ENCODE measurements around the gene ADGRB2.

Gene ADGRB2, protein sequence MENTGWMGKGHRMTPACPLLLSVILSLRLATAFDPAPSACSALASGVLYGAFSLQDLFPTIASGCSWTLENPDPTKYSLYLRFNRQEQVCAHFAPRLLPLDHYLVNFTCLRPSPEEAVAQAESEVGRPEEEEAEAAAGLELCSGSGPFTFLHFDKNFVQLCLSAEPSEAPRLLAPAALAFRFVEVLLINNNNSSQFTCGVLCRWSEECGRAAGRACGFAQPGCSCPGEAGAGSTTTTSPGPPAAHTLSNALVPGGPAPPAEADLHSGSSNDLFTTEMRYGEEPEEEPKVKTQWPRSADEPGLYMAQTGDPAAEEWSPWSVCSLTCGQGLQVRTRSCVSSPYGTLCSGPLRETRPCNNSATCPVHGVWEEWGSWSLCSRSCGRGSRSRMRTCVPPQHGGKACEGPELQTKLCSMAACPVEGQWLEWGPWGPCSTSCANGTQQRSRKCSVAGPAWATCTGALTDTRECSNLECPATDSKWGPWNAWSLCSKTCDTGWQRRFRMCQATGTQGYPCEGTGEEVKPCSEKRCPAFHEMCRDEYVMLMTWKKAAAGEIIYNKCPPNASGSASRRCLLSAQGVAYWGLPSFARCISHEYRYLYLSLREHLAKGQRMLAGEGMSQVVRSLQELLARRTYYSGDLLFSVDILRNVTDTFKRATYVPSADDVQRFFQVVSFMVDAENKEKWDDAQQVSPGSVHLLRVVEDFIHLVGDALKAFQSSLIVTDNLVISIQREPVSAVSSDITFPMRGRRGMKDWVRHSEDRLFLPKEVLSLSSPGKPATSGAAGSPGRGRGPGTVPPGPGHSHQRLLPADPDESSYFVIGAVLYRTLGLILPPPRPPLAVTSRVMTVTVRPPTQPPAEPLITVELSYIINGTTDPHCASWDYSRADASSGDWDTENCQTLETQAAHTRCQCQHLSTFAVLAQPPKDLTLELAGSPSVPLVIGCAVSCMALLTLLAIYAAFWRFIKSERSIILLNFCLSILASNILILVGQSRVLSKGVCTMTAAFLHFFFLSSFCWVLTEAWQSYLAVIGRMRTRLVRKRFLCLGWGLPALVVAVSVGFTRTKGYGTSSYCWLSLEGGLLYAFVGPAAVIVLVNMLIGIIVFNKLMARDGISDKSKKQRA (N-terminal part only)

DNA sequence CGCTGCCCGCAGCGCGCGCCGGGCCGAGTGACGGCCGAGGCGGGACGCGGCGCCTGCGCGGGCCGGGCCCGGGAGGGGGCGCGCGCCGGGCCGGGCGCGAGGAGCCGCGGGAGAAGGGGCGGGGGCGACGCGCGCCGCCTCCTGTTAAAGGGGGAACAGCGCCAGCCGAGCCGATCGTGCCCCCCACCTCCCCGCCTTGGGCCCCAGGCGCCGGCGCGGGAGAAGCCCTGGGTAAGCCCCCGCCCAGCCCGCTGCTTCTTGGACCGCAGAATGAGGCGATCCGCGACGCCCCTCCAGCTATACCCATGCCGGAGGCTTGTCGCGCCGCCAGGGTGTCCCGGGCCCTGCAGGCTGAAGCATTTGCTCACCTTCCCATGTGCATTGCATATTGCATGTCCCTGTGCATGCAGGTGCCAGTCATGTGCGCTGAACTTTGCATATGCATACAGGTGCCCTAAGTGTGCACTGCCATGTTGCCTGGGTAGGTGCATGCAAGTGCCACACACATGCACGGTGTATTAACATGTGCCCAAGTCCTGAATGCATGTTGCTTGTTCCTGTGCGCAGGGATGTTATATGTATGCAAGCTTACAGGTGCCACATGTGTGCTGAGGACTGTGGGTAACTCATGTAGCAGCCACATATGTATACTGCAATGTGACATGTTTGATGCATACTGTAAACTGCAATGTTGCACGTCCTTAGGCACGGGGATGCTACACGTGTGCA is at the start of gene ADGRB2:
ADGRB2 (minus strand) TSS at position 29 of the 729 bp plus-strand sequence. CDS start 7,119 bp downstream, outside the sequence.
- peak; percentile 81 for DNase-seq (ENCODE audit: low spot score)

DNA sequence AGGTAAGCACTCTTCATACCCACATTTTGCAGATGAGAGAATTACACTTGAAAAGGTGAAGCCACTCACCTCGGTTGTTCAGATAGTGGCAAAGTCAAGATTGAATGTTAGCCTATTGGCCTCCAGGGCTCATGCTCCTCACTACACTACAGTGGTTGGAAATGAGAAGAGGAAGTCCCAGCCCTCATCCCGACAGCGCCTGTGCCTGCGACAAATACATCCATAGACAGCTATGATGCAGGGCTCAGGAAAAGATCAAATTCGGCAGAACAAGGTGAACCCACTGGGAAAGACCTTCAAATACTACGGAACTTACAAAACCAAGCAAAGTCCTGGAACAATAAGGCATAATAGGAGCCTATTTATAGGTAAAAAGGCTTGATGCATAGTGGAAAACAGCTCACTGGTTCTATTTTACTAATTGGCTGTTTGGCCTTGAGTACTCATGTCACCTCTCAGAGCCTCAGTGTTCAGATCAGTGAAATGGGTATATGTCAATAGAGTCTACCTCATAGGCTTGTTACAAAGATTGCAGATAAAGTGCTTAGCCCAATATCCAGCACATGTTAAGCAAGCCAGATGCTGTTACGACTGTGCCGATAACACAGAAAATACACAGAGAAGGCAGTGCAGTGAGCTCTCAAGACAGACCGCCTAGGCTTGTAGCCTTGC is 48.2 kb upstream of the ADGRB2 start:
- DNase-seq (ENCODE audit: low spot score), result no peak

DNA sequence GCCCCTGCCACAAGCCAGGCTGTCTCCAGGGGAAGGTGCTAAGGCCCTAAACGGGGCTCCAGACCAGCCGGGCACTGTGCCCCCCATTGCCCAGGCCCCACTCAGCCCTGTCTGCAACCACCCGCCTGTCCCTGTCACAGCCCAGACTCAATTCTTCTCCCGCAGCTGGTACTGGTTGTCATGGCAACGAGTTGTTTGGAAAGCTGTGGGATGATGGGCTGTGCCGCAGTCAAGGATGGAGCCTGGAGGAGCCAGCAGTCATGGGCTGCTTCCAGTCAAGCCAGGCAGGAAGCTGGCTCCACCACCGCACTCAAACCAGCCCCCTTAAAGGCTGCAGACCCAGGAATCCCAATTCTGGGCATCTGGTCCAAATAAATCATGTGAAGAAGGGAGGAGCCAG is 47.5 kb upstream of the ADGRB2 start:
- DNase-seq (ENCODE audit: low spot score), result peak; percentile 68

DNA sequence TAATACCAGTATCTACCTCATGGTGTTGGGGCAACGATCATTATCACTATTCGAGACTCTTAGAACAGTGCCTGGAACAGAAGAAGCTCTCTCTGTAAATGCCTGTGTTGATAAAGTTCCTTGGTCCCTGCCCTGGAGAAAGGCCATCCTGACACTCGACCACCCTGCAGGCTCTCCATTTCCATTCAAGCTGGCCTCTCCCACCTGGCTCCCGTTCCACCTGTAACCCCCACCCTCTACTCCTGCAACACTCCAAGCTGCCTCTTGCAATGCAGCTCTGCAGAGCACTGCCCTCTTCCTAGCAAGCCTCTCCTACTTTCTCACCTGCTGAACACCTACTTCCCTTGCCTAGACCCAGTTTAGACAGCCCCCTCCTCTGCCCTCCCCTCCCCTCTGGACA is 45.6 kb upstream of the ADGRB2 start:
- no peak for DNase-seq (ENCODE audit: low spot score)

DNA sequence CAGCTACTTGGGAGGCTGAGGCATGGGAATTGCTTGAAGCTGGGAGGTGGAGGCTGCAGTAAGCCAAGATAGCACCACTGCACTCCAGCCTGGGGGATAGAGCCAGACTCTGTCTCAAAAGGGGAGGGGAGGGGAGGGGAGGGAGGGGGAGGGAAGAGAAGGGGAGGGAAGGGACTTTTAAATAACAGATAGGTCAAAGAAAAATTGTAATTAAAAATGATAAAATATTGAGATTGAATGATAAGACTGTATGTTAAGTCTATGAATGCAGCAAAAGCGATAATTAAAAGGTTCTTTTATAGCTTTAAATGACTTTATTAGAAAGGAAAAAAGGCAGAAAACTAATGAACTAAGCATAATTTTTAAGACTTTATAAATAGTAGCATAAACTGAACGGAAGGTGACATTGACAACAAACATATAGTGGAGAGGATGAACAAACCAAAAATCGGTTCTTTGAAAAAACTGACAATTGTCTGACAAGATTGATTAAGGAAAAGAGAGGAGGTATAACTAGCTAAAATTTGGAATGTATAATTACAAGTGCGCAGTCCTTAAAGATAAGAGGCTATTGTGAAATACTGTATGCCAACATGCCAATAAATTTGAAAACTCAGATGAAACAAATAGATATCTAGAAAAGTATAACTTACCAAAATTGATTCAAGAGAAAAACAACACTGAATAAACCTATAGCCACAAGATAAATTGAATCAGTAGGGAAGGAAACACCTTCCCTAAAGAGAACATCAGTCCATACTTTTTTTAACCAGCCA is 43.3 kb upstream of the ADGRB2 start:
- DNase-seq (ENCODE audit: low spot score), result no peak

DNA sequence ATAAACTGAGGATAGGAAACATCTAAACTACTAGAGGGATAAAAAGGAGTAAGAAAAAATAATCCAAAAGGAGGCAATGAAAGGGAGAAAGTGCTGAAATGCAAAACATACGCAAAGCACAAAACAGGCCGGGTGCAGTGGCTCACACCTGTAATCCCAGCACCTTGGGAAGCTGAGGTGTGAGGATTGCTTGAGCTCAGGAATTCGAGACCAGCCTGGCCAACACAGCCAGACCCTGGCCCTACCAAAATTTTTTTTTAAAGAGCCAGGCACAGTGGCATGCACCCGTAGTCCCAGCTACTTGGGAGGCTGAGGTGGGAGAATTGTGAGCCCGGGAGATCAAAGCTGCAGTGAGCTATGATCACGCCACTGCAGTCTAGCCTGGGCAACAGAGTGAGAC is 41.2 kb upstream of the ADGRB2 start:
- DNase-seq (ENCODE audit: low spot score), result no peak

DNA sequence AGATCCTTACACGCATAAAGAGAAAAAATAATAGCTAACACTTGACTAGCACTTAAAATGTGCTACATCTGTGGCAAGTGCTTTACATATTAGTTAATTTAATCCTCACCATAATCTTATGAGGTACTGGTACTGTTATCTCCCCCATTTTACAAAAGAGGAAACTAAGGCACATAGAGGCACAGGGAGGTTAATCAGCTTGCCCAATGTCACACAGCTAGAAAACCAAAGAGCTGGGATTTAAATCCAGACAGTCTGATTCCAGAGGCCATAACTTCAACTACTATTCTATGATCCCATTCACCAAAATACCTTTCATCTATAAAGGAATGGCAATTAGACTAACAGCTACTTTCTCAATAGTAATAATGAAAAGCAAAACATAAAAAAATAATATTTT is 40.0 kb upstream of the ADGRB2 start:
- no peak for DNase-seq (ENCODE audit: low spot score)

DNA sequence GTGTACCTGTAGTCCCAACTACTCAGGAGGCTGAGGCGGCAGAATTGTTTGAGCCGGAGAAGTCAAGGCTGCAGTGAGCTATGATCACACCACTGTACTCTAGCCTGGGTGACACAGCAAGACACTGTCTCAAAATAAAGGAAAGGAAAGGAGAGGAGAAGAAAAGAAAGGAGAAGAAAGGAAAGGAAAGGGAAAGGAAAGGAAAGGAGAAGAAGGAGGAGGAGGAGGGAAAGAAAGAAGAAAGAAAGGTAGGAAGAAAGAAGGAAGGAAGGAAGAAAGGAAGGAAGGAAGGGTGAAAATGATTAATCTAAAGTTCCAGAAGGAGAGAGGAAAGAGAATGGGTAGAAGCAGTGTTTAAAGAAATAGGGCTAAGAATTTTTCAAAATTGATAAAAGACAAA is 39.5 kb upstream of the ADGRB2 start:
- no peak for DNase-seq (ENCODE audit: low spot score)

DNA sequence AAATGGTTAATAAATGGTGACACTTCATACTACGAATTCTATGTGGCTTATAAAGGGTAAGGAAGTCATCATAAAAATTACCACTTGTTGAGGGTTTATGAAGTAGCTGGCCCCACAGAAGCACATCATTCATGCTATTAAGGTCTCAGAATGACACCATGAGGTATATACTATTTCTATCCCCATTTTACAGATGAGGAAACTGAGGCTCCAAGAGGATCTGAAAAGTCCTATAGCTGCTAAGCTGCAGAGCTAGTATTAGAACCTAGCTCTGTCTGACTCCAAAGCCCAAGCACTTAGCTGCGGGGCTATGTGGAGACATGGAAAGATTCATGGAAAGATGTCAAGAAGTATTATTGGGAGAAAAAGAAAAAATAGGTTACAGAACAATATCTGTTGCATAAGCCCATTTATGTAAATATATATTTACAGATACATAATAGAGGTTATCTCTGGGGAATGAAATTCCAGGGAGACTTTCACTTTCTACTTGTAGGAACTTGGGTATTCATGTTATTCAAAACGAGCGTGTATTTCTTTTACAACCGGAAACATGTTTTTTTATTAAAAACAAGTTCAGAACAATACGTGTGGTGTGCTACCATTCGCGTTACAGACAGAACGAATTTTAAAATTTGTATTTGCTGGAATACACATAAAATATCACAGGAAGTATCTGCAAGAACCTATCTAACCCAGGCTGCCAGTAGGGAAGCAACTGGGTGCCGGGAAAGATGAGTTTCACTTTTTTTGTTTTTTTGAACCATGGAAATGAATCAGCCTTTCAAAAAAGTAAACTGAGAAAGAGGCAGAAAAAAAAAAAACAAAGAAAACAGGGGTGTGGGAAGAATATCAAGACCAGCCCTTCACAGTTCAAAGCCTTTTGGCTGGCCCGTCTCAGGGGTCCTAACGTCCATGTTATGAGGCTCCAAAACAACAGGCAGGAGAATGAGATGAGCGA is 38.3 kb upstream of the ADGRB2 start:
- DNase-seq (ENCODE audit: low spot score), result peak; percentile 12

DNA sequence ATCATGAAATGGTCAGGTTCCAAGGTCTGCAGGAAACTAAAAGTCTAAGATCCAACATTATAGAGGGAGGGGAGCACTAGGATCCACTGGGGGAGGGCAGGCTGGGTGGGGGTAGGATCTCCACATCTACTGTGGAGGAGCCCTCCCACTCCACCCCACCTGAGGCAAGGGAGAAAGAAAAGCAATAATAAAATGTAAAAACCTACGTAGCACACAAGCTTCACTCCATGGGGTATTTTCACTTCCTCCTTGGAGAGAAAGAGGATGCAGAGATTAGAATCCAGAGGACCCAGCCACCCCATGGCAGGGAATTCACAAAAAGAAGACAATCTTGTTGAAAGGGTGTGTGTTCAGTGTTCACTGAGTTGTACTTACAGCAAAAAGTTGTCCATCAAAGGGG is 37.3 kb upstream of the ADGRB2 start:
- no peak for DNase-seq (ENCODE audit: low spot score)

DNA sequence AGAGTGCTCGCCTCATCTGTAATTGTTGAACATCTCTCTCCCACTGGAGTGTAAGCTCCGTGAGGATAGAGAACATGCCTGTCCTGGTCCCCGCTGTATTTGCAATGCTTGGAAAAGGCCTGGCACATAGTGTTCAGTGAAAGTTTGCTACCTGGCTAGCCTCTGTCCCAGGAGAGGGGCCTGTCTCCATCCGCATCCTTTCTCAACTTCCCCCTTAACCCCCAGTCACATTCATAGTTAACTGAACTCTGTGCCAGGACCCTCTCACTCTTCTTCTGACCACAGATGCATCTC is 36.5 kb upstream of the ADGRB2 start:
- DNase-seq (ENCODE audit: low spot score), result peak; percentile 1

DNA sequence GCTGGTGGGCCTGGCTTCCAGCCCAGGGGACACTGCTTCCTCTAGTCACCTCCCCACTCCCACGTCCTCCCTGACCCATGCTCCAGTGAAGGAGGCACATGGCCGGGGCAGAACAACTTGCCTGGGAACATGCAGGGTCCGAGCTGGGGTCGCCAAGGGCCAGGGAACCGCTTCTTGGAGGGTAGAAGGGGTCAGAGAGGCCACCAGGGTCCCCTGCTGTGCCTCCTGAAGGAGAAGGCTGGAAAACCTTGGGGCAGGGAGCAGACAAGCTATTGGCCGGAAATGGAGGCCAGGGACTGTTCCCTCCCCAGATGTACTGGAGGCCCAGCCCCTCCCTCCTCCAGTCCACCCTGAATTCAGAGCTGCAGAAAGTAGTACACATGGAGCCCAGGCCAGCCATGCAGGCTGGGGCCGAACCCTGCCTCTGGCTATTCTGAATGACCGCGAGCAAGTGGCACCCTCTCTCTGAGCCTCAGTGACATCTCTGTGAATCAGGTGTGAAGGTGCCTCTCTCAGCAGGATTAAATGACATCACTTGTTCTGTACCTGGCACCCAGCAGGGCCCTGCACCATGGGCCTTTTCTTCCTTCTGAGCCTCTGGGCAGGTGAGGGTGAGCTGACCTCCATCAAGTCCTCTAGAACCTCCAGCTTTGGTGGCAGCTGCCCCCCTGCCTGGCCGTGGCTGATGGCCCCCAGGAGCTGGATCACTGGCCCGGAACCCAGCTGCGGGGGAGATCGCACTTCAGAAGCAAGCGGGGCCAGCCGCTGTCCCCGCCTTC is 35.9 kb upstream of the ADGRB2 start:
- peak; percentile 4 for DNase-seq (ENCODE audit: low spot score)

DNA sequence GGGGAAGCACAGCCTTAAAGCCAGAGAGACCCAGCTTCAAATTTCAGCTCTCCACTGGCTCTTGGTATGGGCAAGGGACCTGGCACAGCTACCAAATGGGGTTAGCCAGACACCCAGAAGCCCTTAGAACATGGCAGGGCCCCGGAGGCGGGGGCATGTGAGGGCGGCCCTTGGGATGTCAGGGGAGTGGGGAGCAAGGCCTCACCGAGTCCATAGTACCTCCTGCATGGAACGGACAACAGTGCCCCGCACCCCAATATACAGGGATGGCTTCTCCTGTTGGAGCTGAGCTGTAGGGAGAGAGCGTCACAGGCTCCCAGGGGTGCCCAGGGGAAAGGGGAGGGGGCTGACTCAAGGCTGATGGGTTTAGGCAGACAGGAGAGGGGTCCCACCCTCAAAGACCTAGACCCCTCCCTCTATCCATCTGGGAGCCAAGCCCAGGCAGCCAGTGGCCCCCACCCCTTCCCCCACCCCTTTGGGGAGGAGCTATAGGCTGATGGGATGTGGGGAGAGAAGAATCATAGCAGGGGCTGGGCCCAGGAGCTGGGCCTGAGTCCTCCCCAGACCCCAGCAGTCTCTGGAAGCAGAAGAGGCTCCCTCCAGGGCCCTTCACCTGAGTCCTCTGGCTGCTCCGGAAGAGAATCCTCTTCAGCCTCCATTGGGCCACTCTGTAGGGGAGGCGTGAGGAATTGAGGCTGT is 35.2 kb upstream of the ADGRB2 start:
- peak; percentile 7 for DNase-seq (ENCODE audit: low spot score)

DNA sequence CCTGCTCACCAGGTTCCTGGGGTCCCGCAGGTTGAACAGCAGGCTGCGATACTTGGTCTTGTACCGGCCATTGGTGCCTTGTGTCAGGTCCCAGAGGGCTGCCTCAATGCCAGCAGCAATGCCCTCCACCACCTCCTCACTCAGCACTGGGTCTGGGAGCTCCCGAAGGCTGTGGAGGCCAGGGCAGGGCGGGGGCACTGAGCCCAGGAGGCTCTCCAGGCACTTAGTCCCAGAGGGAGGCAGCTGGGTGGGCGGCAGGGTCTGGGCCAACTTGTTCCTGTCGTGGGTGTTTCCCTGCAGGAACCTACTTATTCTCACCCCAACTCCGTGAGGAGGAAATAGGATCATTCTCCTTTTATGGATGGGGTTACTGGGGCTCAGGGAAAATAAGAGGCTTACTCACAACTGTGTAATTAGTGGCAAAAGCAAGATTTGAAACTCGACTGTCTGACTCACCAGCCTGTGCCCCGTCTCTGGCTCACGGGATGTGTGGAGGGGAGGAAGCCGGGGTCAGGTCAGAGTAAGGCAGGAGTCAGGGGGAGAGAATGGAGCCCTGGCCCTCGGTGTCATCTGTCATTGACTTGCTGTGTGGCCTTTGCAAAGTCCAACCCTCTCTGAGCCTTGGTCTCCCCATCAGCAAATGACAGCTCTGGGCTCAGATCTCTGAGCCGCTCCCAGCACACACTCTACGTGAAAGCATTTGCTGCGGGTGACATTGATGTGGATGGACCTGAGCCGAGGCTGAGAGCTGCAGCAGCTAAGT is 34.5 kb upstream of the ADGRB2 start:
- DNase-seq (ENCODE audit: low spot score), result peak; percentile 88

DNA sequence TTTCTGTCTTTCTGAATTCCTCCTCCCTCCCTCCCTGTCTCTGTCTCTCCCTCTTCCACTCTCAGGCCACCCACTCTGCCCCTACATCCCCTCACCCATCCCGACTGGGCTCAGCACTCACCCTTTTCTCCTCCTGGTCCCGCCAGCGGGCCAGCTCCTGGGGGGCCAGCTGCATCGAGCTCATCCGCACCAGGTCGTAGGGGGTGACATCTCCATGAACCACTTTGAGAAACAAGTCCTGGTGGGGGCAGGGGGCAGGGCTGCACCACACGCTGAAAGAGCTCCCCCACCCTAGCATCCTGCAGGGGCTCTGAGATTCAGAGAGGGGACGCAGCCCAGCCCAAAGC is 33.9 kb upstream of the ADGRB2 start:
- DNase-seq (ENCODE audit: low spot score), result peak; percentile 17

DNA sequence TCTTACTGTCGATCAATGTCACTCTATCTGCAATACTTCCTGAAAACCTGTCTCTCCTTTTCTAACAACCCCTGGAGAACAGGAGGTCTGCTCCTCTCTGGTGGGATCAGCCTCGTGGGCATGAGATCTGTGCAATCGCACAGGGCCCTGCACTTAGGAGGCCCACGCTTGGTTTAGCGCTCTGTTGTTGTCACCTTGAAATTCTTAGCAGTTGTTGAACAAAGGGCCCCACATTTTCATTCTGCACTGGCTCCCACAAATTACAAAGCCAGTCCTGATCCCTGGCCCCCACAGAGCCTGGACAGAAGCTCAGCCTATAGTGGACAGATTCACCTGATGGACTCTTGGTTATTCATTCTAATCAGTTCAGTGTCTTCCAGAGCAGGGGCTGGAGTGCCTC is 33.1 kb upstream of the ADGRB2 start:
- no peak for DNase-seq (ENCODE audit: low spot score)

DNA sequence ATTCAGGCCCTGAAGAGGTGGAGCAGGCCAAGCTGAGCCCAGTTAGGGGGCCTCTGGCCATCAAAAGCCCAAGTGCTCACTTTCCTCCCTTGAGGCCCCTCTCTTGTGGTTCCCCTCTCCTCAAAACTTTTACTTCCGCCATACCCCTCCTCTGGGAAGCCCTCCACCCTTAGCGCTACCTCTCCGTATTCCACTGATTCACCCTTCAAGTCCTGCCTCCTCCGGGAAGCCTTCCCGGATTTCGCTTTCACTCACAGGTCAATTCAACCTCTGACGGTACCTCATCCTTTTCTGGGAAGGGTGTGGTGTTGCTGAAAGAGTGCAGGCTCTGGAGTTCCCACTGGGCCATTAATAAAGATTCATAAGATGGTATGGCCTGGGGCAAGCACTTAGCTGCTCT is 32.6 kb upstream of the ADGRB2 start:
- peak; percentile 3 for DNase-seq (ENCODE audit: low spot score)
